Femur (tissue), 1 donor: Measurements from ENCODE around the gene AUTS2.

ENCODE experiments used
- DNase-seq: peaks from one replicate; pipeline ENCODE4 v3.0.0-alpha.2; 2017

AUTS2 gene

GRCh38 chr7:69956541-69956940 lies 358.3 kb downstream of the AUTS2 start:
- DNase-seq: no peak

GRCh38 chr7:69957661-69958060 lies 359.4 kb downstream of the AUTS2 start:
- no peak for DNase-seq

- no peak for DNase-seq
These were observed 361.7 kb downstream of the AUTS2 start for GRCh38 chr7:69959789-69960499.

- DNase-seq: no peak
These were observed 363.2 kb downstream of the AUTS2 start for GRCh38 chr7:69961436-69961835.

- DNase-seq: peak; percentile 40
These were observed 364.2 kb downstream of the AUTS2 start for GRCh38 chr7:69962186-69963065.

- no peak for DNase-seq
These were observed 365.1 kb downstream of the AUTS2 start for GRCh38 chr7:69963393-69963792.

- DNase-seq: peak; percentile 54
These were observed 368.7 kb downstream of the AUTS2 start for GRCh38 chr7:69966766-69967591.

- DNase-seq: no peak
These were observed 369.6 kb downstream of the AUTS2 start for GRCh38 chr7:69967689-69968450.

- DNase-seq: no peak
These were observed 370.8 kb downstream of the AUTS2 start for GRCh38 chr7:69968969-69969556.

- no peak for DNase-seq
These were observed 383.4 kb downstream of the AUTS2 start for GRCh38 chr7:69981646-69982045.

GRCh38 chr7:69982197-69982596 lies 383.9 kb downstream of the AUTS2 start:
- no peak for DNase-seq

- DNase-seq: no peak
These were observed 391.3 kb downstream of the AUTS2 start for GRCh38 chr7:69989551-69989950.

- no peak for DNase-seq
These were observed 394.7 kb downstream of the AUTS2 start for GRCh38 chr7:69992938-69993337.

- no peak for DNase-seq
These were observed 395.9 kb downstream of the AUTS2 start for GRCh38 chr7:69994218-69994617.

- no peak for DNase-seq
These were observed 396.7 kb downstream of the AUTS2 start for GRCh38 chr7:69994886-69995542.

GRCh38 chr7:69996121-69996520 lies 397.8 kb downstream of the AUTS2 start:
- DNase-seq: no peak

GRCh38 chr7:70000737-70001348 lies 402.6 kb downstream of the AUTS2 start:
- DNase-seq: no peak

GRCh38 chr7:70005480-70005879 lies 407.2 kb downstream of the AUTS2 start:
- DNase-seq: no peak

- no peak for DNase-seq
These were observed 407.6 kb downstream of the AUTS2 start for GRCh38 chr7:70005891-70006260.

- DNase-seq: no peak
These were observed 408.1 kb downstream of the AUTS2 start for GRCh38 chr7:70006261-70006920.

GRCh38 chr7:70008466-70008865 lies 410.2 kb downstream of the AUTS2 start:
- no peak for DNase-seq
